ENCODE data around the gene CLDN9. TPM values are rescaled to one million over a fixed set of nuclear protein-coding genes. Genes with fewer than 3 reads are reported as not detected.
A peak's percentile ranks its signal among the peaks of the same experiment; 100 is the strongest.

CLDN9 gene
- total RNA-seq: not detected in 2 replicates
- not detected for total RNA-seq (2013)
- polyA plus RNA-seq: 0.04 and 0.20 TPM in 2 replicates
- not detected in 2 replicates for polyA minus RNA-seq

- H3K4me1 ChIP-seq (ENCODE audit: control insufficient read depth in 2 of 2, insufficient read depth in 2 of 2, low read length in 2 of 2): peaks cover 9 to 11% of the 10 kb centered on the region in 2 donors
- POLR2A ChIA-PET: no interaction called here
- TF ChIP-seq EZH2 (IDR thresholded peaks at IDR 0.05; ENCODE audit: borderline replicate concordance, insufficient read depth, low read depth, low read length, poor library complexity, severe bottlenecking): no peak
- no peak for TF ChIP-seq CTCF (IDR thresholded peaks at IDR 0.05)
- no peak within 1 kb of the TSS for H3K27ac ChIP-seq (ENCODE audit: low read length in 2 of 2)
- Mint-ChIP-seq H3K9me3 (ENCODE audit: insufficient read depth) (no peaks in the 10 kb centered on the region), H3K27ac (no peak within 1 kb of the TSS), H3K4me1 (peaks cover 9% of the 10 kb centered on the region), H3K27me3 (peaks cover 22% of the 10 kb centered on the region), H3K4me3 (no peak within 1 kb of the TSS)
- intact Hi-C loops (cut with micrococcal nuclease): no loop called here
- H2AFZ ChIP-seq (ENCODE audit: insufficient read depth, low read depth, low read length, poor library complexity, severe bottlenecking): no peak within 1 kb of the TSS
- H3K36me3 ChIP-seq (replicated peaks in 1 of 2; ENCODE audit: control extremely low read depth in 1 of 2, control insufficient read depth in 1 of 2, extremely low read depth in 1 of 2, insufficient read depth in 2 of 2, low read length in 1 of 2): no peaks in the 10 kb centered on the region
- DNase-seq (no peak), ATAC-seq (ENCODE audit: low read depth) (no peak)
- H3K9me3 ChIP-seq (ENCODE audit: control extremely low read depth in 1 of 3, control insufficient read depth in 2 of 3, insufficient read depth in 1 of 3, low read length in 2 of 3): peaks cover 0 to 13% (median 0%) of the 10 kb centered on the region in 3 donors
- no peak within 1 kb of the TSS for H3K4me3 ChIP-seq (ENCODE audit: control extremely low read depth in 1 of 5, extremely low read depth in 1 of 5, insufficient read depth in 1 of 5, low read depth in 2 of 5, low read length in 4 of 5)
- H3K4me2 ChIP-seq (replicated peaks; ENCODE audit: low read depth, low read length, poor library complexity, severe bottlenecking): no peak within 1 kb of the TSS
- H3K27me3 ChIP-seq (replicated peaks in 1 of 4; ENCODE audit: control extremely low read depth in 1 of 4, control insufficient read depth in 3 of 4, insufficient read depth in 4 of 4, low read length in 3 of 4): peaks cover 0 to 30% (median 13%) of the 10 kb centered on the region in 4 experiments
- no peaks in the 10 kb centered on the region for H3K79me2 ChIP-seq (ENCODE audit: control insufficient read depth, insufficient read depth, low read length)
- H4K20me1 ChIP-seq (ENCODE audit: control insufficient read depth, insufficient read depth, low read length, poor library complexity, severe bottlenecking): no peaks in the 10 kb centered on the region
- no peak within 1 kb of the TSS for H3K9ac ChIP-seq (ENCODE audit: low read length)
- CTCF ChIA-PET: interaction anchor here (0.9 kb wide), 1 partner anchor 17 kb away, joined by 4 read pairs; no protein-coding TSS in a partner anchor
- 54% methylated on average over 27 of the region's 27 CpGs for WGBS (ENCODE audit: insufficient coverage)
Measured at GRCh38 chr16:3012828-3013420, at the start of gene CLDN9. TSS of gene CLDN9 (plus strand) at chr16:3012923. CDS start at chr16:3013363, 440 bp downstream.

- Mint-ChIP-seq H3K4me1 (peaks cover 30% of the 10 kb centered on the region), H3K9me3 (ENCODE audit: insufficient read depth) (no peaks in the 10 kb centered on the region), H3K27ac (peak overlapping the region; percentile 6), H3K27me3 (peaks cover 21% of the 10 kb centered on the region), H3K4me3 (peak overlapping the region; percentile 84)
- peak overlapping the region; percentile 63 for H2AFZ ChIP-seq (ENCODE audit: insufficient read depth, low read depth, low read length, poor library complexity, severe bottlenecking)
- peak overlapping the region; percentile 96 for H3K4me2 ChIP-seq (replicated peaks; ENCODE audit: low read depth, low read length, poor library complexity, severe bottlenecking)
- DNase-seq: peak; percentile 70
- WGBS (ENCODE audit: insufficient coverage): 5% methylated on average over 22 of the region's 40 CpGs
- ChIA-PET POLR2A (no interaction called here), CTCF (interaction anchor here (1.0 to 2.1 kb wide), 3 partner anchors 11 to 20 kb away, joined by 3 to 9 read pairs (median 3); no protein-coding TSS in a partner anchor)
- peaks cover 0 to 60% (median 17%) of the 10 kb centered on the region in 4 experiments for H3K27me3 ChIP-seq (replicated peaks in 1 of 4; ENCODE audit: control extremely low read depth in 1 of 4, control insufficient read depth in 3 of 4, insufficient read depth in 4 of 4, low read length in 3 of 4)
- H3K79me2 ChIP-seq (ENCODE audit: control insufficient read depth, insufficient read depth, low read length): no peaks in the 10 kb centered on the region
- H3K36me3 ChIP-seq (replicated peaks in 1 of 2; ENCODE audit: control extremely low read depth in 1 of 2, control insufficient read depth in 1 of 2, extremely low read depth in 1 of 2, insufficient read depth in 2 of 2, low read length in 1 of 2): no peaks in the 10 kb centered on the region
- intact Hi-C loops (cut with micrococcal nuclease): no loop called here
- H3K9me3 ChIP-seq (ENCODE audit: control extremely low read depth in 1 of 3, control insufficient read depth in 2 of 3, insufficient read depth in 1 of 3, low read length in 2 of 3): peaks cover 0 to 22% (median 0%) of the 10 kb centered on the region in 3 donors
- peaks cover 32% of the 10 kb centered on the region for H4K20me1 ChIP-seq (ENCODE audit: control insufficient read depth, insufficient read depth, low read length, poor library complexity, severe bottlenecking)
- peak overlapping the region; percentile 59 for H3K9ac ChIP-seq (ENCODE audit: low read length)
- TF ChIP-seq CTCF (IDR thresholded peaks at IDR 0.05) (no peak), EZH2 (IDR thresholded peaks at IDR 0.05; ENCODE audit: borderline replicate concordance, insufficient read depth, low read depth, low read length, poor library complexity, severe bottlenecking) (no peak)
- no peak overlapping the region for H3K27ac ChIP-seq (ENCODE audit: low read length in 2 of 2)
- peak overlapping the region in 4 of 5 experiments; percentile 39 to 61 (median 54) for H3K4me3 ChIP-seq (ENCODE audit: control extremely low read depth in 1 of 5, extremely low read depth in 1 of 5, insufficient read depth in 1 of 5, low read depth in 2 of 5, low read length in 4 of 5)
- peak; percentile 15 for ATAC-seq (ENCODE audit: low read depth)
- H3K4me1 ChIP-seq (ENCODE audit: control insufficient read depth in 2 of 2, insufficient read depth in 2 of 2, low read length in 2 of 2): peaks cover 59% of the 10 kb centered on the region in 2 donors
Measured at GRCh38 chr16:2963074-2963722, 49.5 kb upstream of the CLDN9 start.
